ENCODE measurements around the gene FEZF1.

The FEZF1 gene

DNA sequence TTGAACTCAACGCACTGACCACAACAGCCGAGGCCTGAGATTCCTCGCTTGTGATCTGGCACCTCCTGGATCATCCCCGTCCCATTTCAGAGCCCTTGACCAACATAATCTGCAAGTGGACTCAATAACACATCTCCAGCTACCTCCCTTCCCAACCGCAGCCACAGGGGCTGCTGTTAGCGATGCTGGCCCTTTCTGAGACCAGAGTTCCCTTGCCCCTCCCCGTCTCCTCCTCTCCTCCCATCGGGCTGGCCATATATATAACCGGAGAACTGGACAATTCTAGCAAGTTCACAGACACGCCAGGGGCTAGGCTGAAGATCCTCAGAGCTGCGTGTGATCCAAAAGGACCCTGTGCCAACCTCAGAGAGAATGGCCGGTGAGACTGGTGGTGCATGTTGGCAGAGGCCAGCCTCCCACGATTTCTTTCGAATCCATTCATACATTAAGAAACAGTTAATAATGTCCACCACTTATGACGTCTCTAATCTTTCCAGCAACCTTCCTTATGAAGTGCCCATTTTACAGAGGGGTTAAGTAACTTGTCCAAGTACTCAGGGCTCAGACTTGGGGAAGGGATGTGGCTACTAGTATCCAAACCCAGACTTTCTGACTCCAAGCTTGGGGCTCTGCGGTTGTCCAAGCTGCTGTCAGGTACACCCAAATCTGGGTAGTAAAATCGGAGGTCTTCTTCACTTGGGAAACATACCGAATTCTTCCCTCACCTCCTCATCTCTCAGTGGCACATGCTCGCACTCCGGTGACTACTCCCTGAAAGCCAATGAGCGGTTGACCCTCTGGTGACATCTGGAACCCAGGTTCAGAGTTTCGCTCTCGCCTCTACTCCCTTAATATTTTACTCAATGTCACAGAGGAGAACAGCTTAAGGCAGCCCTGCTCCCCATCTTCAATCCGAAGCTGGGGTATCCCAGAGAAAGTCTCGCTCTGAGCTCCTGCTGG is 11.2 kb upstream of the FEZF1 start:
- Histone ChIP-seq H3K9ac (ENCODE audit: low read length) (no peak overlapping the region), H3K27ac (ENCODE audit: low read depth, low read length) (no peak overlapping the region), H3K4me1 (ENCODE audit: control insufficient read depth, insufficient read depth, low read length) (no peaks in the 10 kb centered on the region), H3K36me3 (ENCODE audit: control insufficient read depth, insufficient read depth, low read length) (no peaks in the 10 kb centered on the region), H3K4me3 (ENCODE audit: low read length) (no peak overlapping the region), H3K27me3 (ENCODE audit: control insufficient read depth, insufficient read depth, low read length) (peaks cover 17% of the 10 kb centered on the region)

DNA sequence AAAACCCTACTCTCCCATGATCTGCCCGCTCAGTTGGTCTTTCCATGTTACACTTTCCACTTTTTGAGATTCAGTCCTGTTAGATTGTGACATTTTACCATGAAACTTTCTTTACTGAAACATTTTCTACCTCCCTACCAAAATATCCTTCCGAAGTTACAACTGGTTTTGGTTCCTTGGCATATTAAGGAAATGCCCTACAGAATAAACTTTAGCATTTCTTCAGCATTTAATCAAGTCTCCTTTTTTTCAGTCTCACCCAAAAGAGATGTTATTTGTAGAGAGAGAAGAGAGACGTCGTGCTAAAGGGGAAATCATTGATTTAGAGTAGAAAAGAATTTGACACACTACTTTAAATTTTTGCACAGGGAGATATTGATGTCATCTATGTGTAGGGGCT is 9.7 kb upstream of the FEZF1 start:
- Histone ChIP-seq H3K36me3 (ENCODE audit: control insufficient read depth, insufficient read depth, low read length) (no peaks in the 10 kb centered on the region), H3K27me3 (ENCODE audit: control insufficient read depth, insufficient read depth, low read length) (peaks cover 26% of the 10 kb centered on the region)

DNA sequence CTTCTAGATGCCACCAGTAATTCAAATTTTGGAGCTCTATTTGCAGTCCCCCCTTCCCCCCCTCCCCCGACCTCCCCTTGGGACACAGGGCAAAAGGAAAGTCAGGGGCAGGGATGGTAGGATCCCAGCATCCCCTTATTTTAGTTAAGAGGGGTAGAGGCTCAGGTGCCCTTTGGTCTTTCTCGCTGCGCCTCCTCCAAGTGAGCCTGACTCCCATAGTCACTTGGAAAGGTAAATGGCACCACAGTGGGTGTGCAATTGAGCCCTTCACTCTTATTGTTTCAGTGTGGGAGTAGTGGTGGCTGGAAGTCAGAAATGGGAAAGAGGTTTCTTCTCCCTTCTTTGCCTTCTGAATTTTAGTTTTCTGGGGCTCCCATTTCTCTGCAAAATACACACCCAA is 8.2 kb upstream of the FEZF1 start:
- Histone ChIP-seq H3K4me3 (ENCODE audit: low read length) (no peak overlapping the region), H3K9ac (ENCODE audit: low read length) (no peak overlapping the region), H3K27ac (ENCODE audit: low read depth, low read length) (no peak overlapping the region), H3K36me3 (ENCODE audit: control insufficient read depth, insufficient read depth, low read length) (no peaks in the 10 kb centered on the region), H3K27me3 (ENCODE audit: control insufficient read depth, insufficient read depth, low read length) (peaks cover 28% of the 10 kb centered on the region), H3K4me1 (ENCODE audit: control insufficient read depth, insufficient read depth, low read length) (no peaks in the 10 kb centered on the region)

More for the DNA sequence above, 9.7 kb upstream of the FEZF1 start:
- no peak overlapping the region for H3K4me3 ChIP-seq (ENCODE audit: low read length)
- H3K4me1 ChIP-seq (ENCODE audit: control insufficient read depth, insufficient read depth, low read length) = no peaks in the 10 kb centered on the region
- H3K9ac ChIP-seq (ENCODE audit: low read length) = no peak overlapping the region
- H3K27ac ChIP-seq (ENCODE audit: low read depth, low read length) = no peak overlapping the region

DNA sequence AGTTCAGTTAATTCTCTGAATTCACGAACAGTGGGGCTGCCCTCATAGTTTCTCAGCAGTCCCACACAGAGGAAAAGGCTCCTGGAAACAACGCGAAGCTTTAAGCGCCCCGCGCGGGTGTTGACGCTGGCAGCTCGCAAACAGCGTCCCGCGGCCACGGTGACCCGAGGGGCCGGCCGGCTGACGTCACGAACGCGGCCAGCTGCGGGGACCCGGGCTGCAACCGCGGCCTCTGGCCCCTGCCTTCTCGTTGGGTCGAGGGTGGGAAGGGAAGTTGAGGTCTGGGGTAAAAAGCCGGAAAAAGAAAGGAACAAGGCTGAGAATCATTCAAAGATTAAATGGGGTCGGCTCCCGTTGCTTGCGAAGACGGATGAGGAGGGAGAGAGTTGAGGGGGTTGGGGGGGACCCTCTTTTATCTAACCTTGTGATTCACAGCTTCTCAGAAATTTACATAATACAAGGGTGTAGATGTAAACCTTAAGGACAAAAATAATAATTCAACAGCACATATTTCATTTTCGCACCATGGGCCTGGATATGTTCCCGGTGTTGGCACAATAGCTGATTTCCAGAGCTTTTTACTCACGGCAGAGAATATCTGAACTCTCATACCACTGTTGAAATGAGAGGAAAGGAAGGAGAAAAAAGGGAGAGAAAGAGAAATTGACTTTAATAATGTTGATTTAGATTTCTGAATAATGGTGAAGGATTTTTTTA is 7.3 kb upstream of the FEZF1 start:
- no peaks in the 10 kb centered on the region for H3K4me1 ChIP-seq (ENCODE audit: control insufficient read depth, insufficient read depth, low read length)
- no peak overlapping the region for H3K27ac ChIP-seq (ENCODE audit: low read depth, low read length)
- H3K27me3 ChIP-seq (ENCODE audit: control insufficient read depth, insufficient read depth, low read length) = peaks cover 36% of the 10 kb centered on the region
- no peak overlapping the region for H3K4me3 ChIP-seq (ENCODE audit: low read length)
- H3K36me3 ChIP-seq (ENCODE audit: control insufficient read depth, insufficient read depth, low read length) = no peaks in the 10 kb centered on the region
- no peak overlapping the region for H3K9ac ChIP-seq (ENCODE audit: low read length)

DNA sequence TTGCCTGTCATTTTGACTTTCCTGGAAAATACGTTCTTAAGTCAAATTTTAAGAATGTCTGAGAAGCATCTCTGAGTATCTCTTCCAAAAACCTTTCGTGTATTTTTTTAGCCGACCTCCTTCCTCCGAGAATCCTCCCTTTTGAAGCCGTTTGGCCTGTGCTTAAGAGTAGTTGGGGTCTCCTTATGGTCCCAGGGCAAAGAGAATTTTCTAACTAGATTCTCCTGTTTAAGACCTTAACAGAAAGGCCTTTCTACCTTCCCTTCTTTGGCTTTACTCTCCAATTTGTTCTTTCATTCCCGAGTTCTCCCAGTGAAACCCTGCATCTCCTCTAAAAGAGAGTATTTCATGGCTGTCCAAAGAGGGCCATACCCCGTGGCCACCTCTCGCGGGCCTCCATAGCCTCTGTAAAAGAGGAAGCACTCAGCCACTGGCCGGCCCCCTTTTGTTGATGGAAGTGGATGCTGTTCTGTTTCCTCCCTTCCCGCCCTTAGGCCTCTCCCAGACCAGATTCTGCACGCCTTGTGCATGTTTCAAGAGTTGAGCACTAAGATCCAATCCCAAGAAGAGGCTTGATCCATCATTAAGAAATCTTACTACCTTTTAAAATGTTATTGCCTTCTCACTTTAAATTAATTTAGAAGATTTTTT is 6.6 kb upstream of the FEZF1 start:
- Histone ChIP-seq H3K4me1 (ENCODE audit: control insufficient read depth, insufficient read depth, low read length) (no peaks in the 10 kb centered on the region), H3K27me3 (ENCODE audit: control insufficient read depth, insufficient read depth, low read length) (peaks cover 41% of the 10 kb centered on the region), H3K36me3 (ENCODE audit: control insufficient read depth, insufficient read depth, low read length) (no peaks in the 10 kb centered on the region), H3K27ac (ENCODE audit: low read depth, low read length) (no peak overlapping the region), H3K9ac (ENCODE audit: low read length) (no peak overlapping the region), H3K4me3 (ENCODE audit: low read length) (no peak overlapping the region)

DNA sequence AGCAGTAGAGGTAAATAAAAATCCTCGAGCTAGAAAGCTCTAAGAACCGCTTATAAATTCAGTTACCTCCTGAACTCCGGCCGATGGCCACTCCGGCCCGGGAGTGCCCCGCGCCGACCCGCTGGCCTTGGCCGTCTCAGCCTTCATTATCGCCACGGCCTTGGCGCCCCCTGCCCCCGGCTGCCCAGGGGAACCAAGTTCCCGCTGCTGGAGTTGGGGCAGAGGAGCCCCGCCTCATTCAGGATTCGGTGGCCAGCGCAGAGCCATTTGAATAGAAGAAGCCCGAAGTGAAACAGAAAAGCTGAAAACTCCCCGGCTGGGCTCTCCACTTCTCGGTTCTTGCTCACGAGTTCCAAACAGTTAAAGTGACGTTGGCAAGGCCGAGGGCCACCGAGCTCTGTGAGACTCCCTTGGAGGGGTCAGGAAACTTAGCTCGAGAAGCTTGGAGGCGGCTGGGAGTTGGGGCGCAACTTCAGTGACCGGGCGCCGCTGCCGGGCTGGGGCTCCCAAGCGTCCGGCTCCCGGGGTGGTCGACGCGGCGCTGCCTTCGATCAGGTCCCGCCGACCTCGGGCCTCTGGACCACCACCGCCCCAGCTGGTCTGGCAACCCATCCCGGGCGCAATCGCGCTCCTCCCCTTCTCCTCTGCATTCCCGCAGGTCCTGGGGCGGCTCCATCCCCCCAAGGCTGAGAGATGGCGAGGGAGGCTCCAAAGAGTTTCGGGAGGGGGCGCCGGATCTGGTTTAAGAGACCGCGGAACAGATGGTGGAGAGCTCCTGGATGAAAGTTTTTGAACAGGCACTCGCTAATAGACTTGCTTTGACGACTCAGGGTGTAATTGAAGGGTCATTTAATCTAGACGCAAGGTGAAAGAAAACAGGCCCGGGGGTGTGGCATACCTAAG is 5.8 kb upstream of the FEZF1 start:
- Histone ChIP-seq H3K27ac (ENCODE audit: low read depth, low read length) (no peak overlapping the region), H3K36me3 (ENCODE audit: control insufficient read depth, insufficient read depth, low read length) (no peaks in the 10 kb centered on the region), H3K4me3 (ENCODE audit: low read length) (peak overlapping the region; percentile 43), H3K9ac (ENCODE audit: low read length) (no peak overlapping the region), H3K27me3 (ENCODE audit: control insufficient read depth, insufficient read depth, low read length) (peaks cover 39% of the 10 kb centered on the region), H3K4me1 (ENCODE audit: control insufficient read depth, insufficient read depth, low read length) (no peaks in the 10 kb centered on the region)

DNA sequence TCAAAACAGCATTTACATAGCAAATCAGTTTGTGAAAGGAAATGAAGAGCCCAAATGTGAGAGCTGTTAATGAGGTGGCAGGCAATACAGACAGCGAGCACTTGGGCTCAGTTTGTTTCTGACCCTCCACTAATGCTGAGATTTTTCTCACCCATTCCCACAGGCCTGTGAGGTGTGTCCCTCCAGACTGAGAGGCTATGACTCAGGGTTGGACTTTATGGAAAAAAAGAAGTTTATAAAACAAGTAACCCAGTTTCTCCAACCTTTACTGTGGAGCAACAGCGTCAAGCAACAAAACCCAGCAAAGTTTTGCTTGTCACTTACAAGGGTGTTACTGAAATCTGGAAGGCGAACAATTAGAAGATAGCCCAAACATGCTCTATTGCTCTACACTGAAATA is 4.9 kb upstream of the FEZF1 start:
- no peaks in the 10 kb centered on the region for H3K4me1 ChIP-seq (ENCODE audit: control insufficient read depth, insufficient read depth, low read length)

DNA sequence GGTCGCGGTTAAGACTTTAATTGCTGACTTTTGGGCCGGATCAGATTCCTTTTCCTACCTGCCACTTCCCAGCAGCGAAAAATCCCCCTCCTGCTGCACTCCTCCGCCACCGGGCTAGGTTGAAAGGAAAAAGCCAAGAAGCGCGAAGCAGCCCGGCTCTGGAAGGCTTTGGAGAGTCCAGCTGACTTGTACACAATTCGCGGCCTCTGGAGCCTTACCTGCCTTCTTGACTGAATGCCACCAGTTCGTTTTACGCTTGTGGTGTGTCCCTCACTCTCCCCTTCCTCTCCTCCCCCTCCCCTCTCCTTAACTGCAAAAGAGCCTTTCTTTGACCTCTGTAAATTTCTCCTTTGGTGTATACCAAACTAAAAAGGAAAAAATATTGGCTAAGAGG is 2.7 kb upstream of the FEZF1 start:
- no peak overlapping the region for H3K9ac ChIP-seq (ENCODE audit: low read length)
- H3K36me3 ChIP-seq (ENCODE audit: control insufficient read depth, insufficient read depth, low read length) = no peaks in the 10 kb centered on the region
- H3K27ac ChIP-seq (ENCODE audit: low read depth, low read length) = no peak overlapping the region
- H3K4me1 ChIP-seq (ENCODE audit: control insufficient read depth, insufficient read depth, low read length) = no peaks in the 10 kb centered on the region
- H3K27me3 ChIP-seq (ENCODE audit: control insufficient read depth, insufficient read depth, low read length) = peaks cover 55% of the 10 kb centered on the region
- no peak overlapping the region for H3K4me3 ChIP-seq (ENCODE audit: low read length)

More for the DNA sequence above, 4.9 kb upstream of the FEZF1 start:
- Histone ChIP-seq H3K4me3 (ENCODE audit: low read length) (no peak overlapping the region), H3K9ac (ENCODE audit: low read length) (no peak overlapping the region), H3K27me3 (ENCODE audit: control insufficient read depth, insufficient read depth, low read length) (peaks cover 38% of the 10 kb centered on the region), H3K27ac (ENCODE audit: low read depth, low read length) (no peak overlapping the region), H3K36me3 (ENCODE audit: control insufficient read depth, insufficient read depth, low read length) (no peaks in the 10 kb centered on the region)

DNA sequence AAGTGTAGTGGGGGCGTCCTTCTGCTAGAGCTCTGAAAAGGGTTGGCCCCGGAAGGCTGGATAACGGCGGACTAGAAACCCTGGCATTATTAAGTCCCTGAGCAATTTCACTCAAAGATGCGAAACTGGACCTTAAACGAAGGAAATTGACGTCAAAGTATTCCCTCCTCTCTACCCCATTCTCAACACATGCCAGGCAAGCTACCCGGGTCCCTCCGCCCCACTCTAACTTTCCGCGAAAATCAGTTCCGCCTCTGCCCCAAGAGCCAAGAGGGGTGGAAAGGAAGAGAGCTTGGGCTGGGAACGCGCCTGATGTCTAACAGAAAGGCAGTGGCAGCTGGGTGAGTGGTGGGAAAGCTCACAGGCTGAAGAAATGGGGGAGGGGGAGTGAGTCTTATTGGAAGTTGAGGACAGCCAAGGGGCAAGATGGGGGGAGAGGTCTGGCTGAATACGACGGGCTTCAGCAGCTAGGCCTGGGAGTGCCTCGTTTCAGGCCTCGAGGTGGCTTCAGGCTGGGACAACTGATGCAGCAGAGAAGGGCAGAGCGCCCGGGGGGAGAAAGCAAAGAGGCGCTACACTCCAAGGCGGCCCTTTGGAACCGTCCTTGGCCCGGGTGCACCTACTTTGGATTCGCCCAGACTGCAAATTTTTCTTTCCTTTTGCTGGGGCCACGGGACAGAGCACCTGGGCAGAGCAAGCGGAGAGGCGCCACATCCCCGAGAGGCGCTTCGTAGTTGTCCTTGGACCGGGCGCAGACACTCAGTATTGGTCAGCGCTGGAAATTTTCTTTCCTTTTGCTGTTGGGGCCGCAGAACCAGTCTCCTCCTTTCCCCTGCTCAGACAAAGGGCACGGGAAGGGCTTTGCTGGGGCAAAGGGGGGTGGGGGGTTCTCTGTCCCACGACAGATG is 2.0 kb upstream of the FEZF1 start:
- H3K27ac ChIP-seq (ENCODE audit: low read depth, low read length) = no peak overlapping the region
- no peak overlapping the region for H3K4me3 ChIP-seq (ENCODE audit: low read length)
- no peak overlapping the region for H3K9ac ChIP-seq (ENCODE audit: low read length)
- H3K4me1 ChIP-seq (ENCODE audit: control insufficient read depth, insufficient read depth, low read length) = no peaks in the 10 kb centered on the region
- H3K36me3 ChIP-seq (ENCODE audit: control insufficient read depth, insufficient read depth, low read length) = no peaks in the 10 kb centered on the region
- H3K27me3 ChIP-seq (ENCODE audit: control insufficient read depth, insufficient read depth, low read length) = peaks cover 61% of the 10 kb centered on the region

DNA sequence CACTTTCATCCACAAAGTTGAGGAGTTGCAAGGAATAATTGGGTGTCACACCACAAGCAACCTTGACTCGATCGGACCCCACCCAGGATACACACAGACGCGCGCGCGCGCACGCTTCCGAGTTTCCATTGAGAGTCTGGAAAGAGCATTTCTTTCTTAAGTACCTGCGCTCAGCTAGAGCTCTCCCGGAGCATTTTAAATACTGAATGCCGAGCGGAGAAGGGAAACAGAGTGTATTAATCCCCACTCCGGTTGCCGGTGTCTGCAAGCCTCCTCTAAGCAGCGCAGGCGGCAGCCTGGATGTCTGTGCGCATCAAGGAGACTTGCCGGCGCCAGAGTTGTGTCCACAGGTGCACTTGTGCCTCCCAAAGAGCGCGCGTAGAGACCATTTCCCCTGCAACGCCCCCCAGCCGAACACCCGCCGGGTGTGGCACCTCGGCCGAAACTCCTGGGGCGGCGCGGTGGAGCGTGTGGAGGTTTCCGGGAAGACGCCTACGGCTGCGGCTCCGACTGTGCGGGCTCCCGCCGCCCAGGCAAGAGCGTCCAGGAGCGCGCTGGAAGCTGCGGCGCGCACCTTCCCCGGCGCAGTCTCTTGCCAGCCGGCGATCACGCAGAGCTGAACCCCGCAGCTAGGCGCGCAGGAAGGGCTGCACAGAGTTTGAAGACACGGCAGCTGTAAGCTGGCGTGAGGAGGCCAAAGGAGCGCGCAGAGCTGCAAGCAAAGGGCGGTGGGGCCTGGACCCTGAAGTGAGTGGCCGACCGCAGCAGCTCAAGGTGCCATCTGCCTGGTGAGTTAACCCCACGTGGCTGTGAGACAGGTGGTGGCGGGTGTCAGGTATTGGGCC is 1.1 kb upstream of the FEZF1 start:
- Histone ChIP-seq H3K4me1 (ENCODE audit: control insufficient read depth, insufficient read depth, low read length) (no peaks in the 10 kb centered on the region), H3K27me3 (ENCODE audit: control insufficient read depth, insufficient read depth, low read length) (peaks cover 58% of the 10 kb centered on the region), H3K36me3 (ENCODE audit: control insufficient read depth, insufficient read depth, low read length) (no peaks in the 10 kb centered on the region), H3K4me3 (ENCODE audit: low read length) (peak overlapping the region; percentile 18), H3K9ac (ENCODE audit: low read length) (no peak overlapping the region), H3K27ac (ENCODE audit: low read depth, low read length) (no peak overlapping the region)

Measured in rectal smooth muscle tissue (tissue), 1 donor.